Measurements from ENCODE around the gene PRRT3.

DNA sequence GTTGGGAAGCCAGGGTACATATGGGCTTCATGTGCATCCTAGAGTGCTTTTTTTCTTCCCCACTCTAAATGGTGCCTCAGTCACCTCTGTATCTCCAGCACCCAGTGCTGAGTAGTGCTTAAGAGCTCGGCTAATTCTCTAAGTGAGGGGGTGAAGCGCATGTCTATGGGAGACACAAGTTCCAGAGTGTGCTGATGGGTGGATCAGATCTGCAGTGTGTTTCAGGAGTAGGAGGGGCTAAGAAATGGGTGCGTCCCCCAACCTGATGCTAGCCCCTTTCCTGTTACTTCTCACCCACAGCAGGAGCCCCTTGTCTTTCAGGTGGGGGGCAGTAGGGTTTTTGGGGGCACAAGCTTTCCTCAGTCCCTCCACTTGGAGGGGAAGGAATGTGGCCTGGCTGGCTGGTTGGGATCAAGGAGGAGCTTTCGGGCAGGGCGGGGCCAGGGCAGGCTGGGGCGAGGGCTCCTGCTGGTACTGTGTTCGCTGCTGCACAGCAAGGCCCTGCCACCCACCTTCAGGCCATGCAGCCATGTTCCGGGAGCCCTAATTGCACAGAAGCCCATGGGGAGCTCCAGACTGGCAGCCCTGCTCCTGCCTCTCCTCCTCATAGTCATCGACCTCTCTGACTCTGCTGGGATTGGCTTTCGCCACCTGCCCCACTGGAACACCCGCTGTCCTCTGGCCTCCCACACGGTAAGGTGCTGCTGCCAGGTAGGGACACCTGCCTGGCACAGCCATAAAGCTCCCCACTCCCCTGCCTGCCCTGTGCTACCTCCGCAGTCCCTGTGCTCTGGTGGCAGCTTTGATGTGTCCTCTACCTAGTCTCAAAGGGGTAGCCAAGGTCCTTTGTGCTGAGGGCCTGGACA, 49.6 kb downstream of the PRRT3 start, which contains the start of gene IL17RE:
- TF ChIP-seq GATA2 (IDR thresholded peaks at IDR 0.05; ENCODE audit: low read depth, low read length), result no peak
- no peak for TF ChIP-seq GATA3 (IDR thresholded peaks at IDR 0.05; ENCODE audit: low read depth, low read length)
